ENCODE data around the gene SERPIND1. TPM values are rescaled to one million over a fixed set of nuclear protein-coding genes. Genes with fewer than 3 reads are reported as not detected.
"Not testable (repeated sequence)": the region's sequence is repeated elsewhere in the genome, so short reads cannot be mapped to it uniquely, and the experiment has no call there.

The SERPIND1 gene
- total RNA-seq, 2 donors from 2014 or later: 1.5 to 4.1 TPM

DNA sequence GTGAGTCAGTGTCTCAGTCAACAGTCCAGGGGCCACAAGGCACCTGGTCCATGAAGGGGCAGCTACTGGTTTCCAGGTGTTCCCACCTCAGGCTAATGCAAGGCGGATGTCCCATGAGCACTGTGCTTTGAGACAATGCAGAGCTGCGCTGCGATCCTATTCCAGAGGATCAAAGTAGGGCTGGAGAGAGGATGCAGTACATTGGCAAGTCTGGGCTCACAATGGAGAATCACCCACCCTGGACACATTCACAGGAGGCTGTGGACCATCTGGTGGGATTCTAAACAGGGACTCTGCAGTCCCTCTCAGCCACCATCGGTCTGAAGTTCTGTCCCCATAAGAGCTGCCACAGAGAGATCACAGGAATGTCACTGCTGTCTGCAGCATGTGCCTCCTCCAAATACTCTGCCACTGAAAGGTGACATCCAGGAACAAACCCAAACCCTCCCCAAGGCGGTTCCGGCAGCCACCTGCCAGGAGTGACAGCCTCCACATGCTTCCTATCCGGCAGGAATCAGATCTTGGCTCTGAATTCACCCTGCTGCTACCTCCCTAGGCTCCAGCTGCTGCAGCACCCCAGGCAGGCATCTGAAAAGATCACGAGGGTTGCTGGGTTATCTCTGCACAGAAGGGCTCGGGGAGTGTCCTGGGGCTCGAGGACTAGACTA is 45.3 kb upstream of the SERPIND1 start:
- no peak for DNase-seq (ENCODE audit: low spot score)
- H3K4me1 ChIP-seq: no peaks in the 10 kb centered on the region
- peaks cover 45% of the 10 kb centered on the region for H3K36me3 ChIP-seq
- no peaks in the 10 kb centered on the region for H3K27me3 ChIP-seq
- no peak overlapping the region for H3K27ac ChIP-seq
- H3K9me3 ChIP-seq: no peaks in the 10 kb centered on the region
- H3K4me3 ChIP-seq: no peak overlapping the region
- TF ChIP-seq, protein P1, sequence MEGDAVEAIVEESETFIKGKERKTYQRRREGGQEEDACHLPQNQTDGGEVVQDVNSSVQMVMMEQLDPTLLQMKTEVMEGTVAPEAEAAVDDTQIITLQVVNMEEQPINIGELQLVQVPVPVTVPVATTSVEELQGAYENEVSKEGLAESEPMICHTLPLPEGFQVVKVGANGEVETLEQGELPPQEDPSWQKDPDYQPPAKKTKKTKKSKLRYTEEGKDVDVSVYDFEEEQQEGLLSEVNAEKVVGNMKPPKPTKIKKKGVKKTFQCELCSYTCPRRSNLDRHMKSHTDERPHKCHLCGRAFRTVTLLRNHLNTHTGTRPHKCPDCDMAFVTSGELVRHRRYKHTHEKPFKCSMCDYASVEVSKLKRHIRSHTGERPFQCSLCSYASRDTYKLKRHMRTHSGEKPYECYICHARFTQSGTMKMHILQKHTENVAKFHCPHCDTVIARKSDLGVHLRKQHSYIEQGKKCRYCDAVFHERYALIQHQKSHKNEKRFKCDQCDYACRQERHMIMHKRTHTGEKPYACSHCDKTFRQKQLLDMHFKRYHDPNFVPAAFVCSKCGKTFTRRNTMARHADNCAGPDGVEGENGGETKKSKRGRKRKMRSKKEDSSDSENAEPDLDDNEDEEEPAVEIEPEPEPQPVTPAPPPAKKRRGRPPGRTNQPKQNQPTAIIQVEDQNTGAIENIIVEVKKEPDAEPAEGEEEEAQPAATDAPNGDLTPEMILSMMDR (IDR thresholded peaks at IDR 0.05): no peak

- Histone ChIP-seq H3K9me3 (no peaks in the 10 kb centered on the region), H3K27ac (no peak overlapping the region), H3K27me3 (no peaks in the 10 kb centered on the region), H3K4me3 (no peak overlapping the region), H3K36me3 (peaks cover 45% of the 10 kb centered on the region), H3K4me1 (no peaks in the 10 kb centered on the region)
- TF ChIP-seq, protein P1 (IDR thresholded peaks at IDR 0.05): no peak
- no peak for DNase-seq (ENCODE audit: low spot score)
Observed at GRCh38 chr22:20729194-20729593, 44.7 kb upstream of the SERPIND1 start.

- H3K4me3 ChIP-seq; H3K27me3 ChIP-seq; H3K9me3 ChIP-seq; H3K27ac ChIP-seq; H3K4me1 ChIP-seq; DNase-seq (ENCODE audit: low spot score): not testable (repeated sequence)
- H3K36me3 ChIP-seq: peaks cover 26% of the 10 kb centered on the region
Observed at GRCh38 chr22:20732431-20732830, 41.5 kb upstream of the SERPIND1 start.

GRCh38 chr22:20735356-20736162 is 38.4 kb upstream of the SERPIND1 start:
- not testable (repeated sequence) for DNase-seq (ENCODE audit: low spot score)

DNA sequence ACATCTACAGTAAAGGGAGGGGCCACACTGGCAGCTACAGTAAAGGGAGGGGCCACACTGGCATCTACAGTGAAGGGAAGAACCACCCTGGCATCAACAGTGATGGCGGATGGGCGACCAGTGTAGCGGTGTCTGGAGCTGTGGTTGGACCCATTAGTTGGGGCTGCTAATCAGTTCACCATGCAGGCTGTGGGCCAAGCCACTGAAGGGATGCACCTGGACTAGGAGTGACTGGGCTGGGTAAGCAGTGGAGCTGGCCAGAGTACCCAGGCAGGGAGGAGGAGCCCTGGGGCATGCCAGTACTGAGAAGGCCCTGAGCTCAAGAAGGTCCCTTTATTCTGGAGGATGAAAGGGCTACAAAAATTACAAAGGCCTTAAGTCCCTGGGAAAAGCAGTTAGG is 37.0 kb upstream of the SERPIND1 start:
- not testable (repeated sequence) for H3K27me3 ChIP-seq; H3K4me3 ChIP-seq; H3K9me3 ChIP-seq; H3K27ac ChIP-seq; H3K4me1 ChIP-seq; DNase-seq (ENCODE audit: low spot score)
- peaks cover 12% of the 10 kb centered on the region for H3K36me3 ChIP-seq

More at GRCh38 chr22:20735356-20736162, 38.4 kb upstream of the SERPIND1 start:
- H3K36me3 ChIP-seq, H3K27ac ChIP-seq, H3K4me3 ChIP-seq, H3K27me3 ChIP-seq, H3K9me3 ChIP-seq, H3K4me1 ChIP-seq: not testable (repeated sequence)

DNA sequence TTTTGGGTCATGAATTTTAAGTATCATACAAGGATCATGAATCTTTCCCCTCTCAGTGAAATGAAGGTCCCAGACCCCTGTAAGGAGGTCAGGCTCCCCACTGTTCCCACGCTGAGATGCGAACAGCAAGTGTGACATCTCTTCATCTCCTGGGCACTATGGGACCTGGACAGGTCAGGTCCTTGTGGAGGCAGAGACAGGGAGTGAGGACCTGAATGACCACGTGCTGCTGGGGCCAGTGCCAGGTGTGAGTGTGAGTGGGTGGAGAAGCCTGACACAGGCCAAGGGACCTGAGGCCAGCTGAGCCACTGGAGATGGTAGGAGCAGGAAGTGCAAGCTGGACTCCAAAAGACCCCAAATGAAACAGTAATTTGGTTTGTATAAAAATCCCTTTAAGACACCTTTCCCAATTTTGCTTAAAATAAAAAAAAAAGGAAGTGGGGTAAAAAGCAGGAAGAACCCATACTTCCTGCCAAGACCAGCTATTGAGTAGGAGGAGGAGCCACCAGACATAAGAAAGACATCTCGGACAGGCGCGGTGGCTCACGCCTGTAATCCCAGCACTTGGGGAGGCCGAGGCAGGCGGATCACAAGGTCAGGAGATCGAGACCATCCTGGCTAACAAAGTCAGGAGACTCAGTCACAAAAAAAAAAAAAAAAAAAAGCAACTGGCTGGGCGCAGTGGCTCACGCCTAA is 35.4 kb upstream of the SERPIND1 start:
- Histone ChIP-seq H3K27ac (no peak overlapping the region), H3K4me3 (no peak overlapping the region), H3K9me3 (no peaks in the 10 kb centered on the region), H3K4me1 (no peaks in the 10 kb centered on the region), H3K27me3 (no peaks in the 10 kb centered on the region), H3K36me3 (peaks cover 27% of the 10 kb centered on the region)
- no peak for DNase-seq (ENCODE audit: low spot score)
- TF ChIP-seq, protein P1 (IDR thresholded peaks at IDR 0.05): no peak

All from right atrium auricular region (tissue), 2 donors.